HG03139 (cell line): ENCODE data around the gene DOCK3.
"Not testable (repeated sequence)": the region's sequence is repeated elsewhere in the genome, so short reads cannot be mapped to it uniquely, and the experiment has no call there.

Experiments used
- ATAC-seq: cut with Tn5 transposase; IDR thresholded peaks from one replicate; pipeline ENCODE4 v1.9.1; 2021; ENCODE audit not compliant: unreplicated experiment

The DOCK3 gene

GRCh38 chr3:51354172-51354571, 679.4 kb downstream of the DOCK3 start:
- no peak for ATAC-seq

- ATAC-seq, result no peak
Observed at GRCh38 chr3:51354731-51355615, 680.2 kb downstream of the DOCK3 start.

GRCh38 chr3:51355891-51356578, 681.3 kb downstream of the DOCK3 start:
- ATAC-seq, result no peak

- ATAC-seq, result no peak
Observed at GRCh38 chr3:51357856-51358255, 683.1 kb downstream of the DOCK3 start.

- no peak for ATAC-seq
Observed at GRCh38 chr3:51358981-51359380, 684.3 kb downstream of the DOCK3 start.

- ATAC-seq, result no peak
Observed at GRCh38 chr3:51360806-51361205, 686.1 kb downstream of the DOCK3 start.

GRCh38 chr3:51361746-51362145, 687.0 kb downstream of the DOCK3 start:
- ATAC-seq, result no peak

GRCh38 chr3:51362476-51362875, 687.7 kb downstream of the DOCK3 start:
- no peak for ATAC-seq

- ATAC-seq, result not testable (repeated sequence)
Observed at GRCh38 chr3:51368276-51368675, 693.5 kb downstream of the DOCK3 start.

- ATAC-seq, result no peak
Observed at GRCh38 chr3:51371943-51372557, 697.3 kb downstream of the DOCK3 start.

GRCh38 chr3:51373658-51374421, 699.1 kb downstream of the DOCK3 start:
- no peak for ATAC-seq

GRCh38 chr3:51374456-51374855, 699.7 kb downstream of the DOCK3 start:
- ATAC-seq, result no peak

GRCh38 chr3:51375136-51375535, 700.4 kb downstream of the DOCK3 start:
- no peak for ATAC-seq

GRCh38 chr3:51375571-51375970, 700.8 kb downstream of the DOCK3 start:
- ATAC-seq, result no peak

GRCh38 chr3:51378065-51378464, 703.3 kb downstream of the DOCK3 start:
- no peak for ATAC-seq

GRCh38 chr3:51378726-51379125, 704.0 kb downstream of the DOCK3 start:
- ATAC-seq, result no peak

GRCh38 chr3:51379301-51379700, 704.6 kb downstream of the DOCK3 start:
- no peak for ATAC-seq

- ATAC-seq, result no peak
Observed at GRCh38 chr3:51379746-51380455, 705.2 kb downstream of the DOCK3 start.

GRCh38 chr3:51380601-51381332, 706.0 kb downstream of the DOCK3 start:
- no peak for ATAC-seq

- ATAC-seq, result no peak
Observed at GRCh38 chr3:51381333-51381705, 706.6 kb downstream of the DOCK3 start.
